ENCODE measurements around the gene COL8A2.

Gene COL8A2

GRCh38 chr1:36137226-36137625 lies 12.2 kb upstream of the COL8A2 start:
- TF ChIP-seq EZH2 (IDR thresholded peaks at IDR 0.05; ENCODE audit: borderline replicate concordance, low read length) (no peak), CTCF (IDR thresholded peaks at IDR 0.05; ENCODE audit: low read length) (no peak)
- H3K36me3 ChIP-seq (ENCODE audit: insufficient read depth, low read length), result peaks cover 42% of the 10 kb centered on the region
- H3F3A ChIP-seq (ENCODE audit: insufficient read depth, low read length), result no peaks in the 10 kb centered on the region
- H3K9ac ChIP-seq (ENCODE audit: low read length), result no peak overlapping the region
- no peaks in the 10 kb centered on the region for H3K4me1 ChIP-seq (ENCODE audit: insufficient read depth, low read length, severe bottlenecking)
- no peaks in the 10 kb centered on the region for H3K9me2 ChIP-seq (ENCODE audit: low read depth, low read length)
- H3K79me2 ChIP-seq (ENCODE audit: insufficient read depth, low read length), result peaks cover 3% of the 10 kb centered on the region; the same call in 1 of the 2 replicates
- no peak overlapping the region for H2AFZ ChIP-seq (ENCODE audit: low read length)
- no peak overlapping the region for H3K27ac ChIP-seq (ENCODE audit: low read depth, low read length, poor library complexity, severe bottlenecking)
- H3K4me3 ChIP-seq (ENCODE audit: low read depth, low read length, poor library complexity, severe bottlenecking), result no peak overlapping the region
- no peaks in the 10 kb centered on the region for H3K9me3 ChIP-seq (ENCODE audit: low read length)
- H3K27me3 ChIP-seq (ENCODE audit: insufficient read depth, low read length), result no peaks in the 10 kb centered on the region
- H3K4me2 ChIP-seq (ENCODE audit: low read length), result no peak overlapping the region
- H4K20me1 ChIP-seq (ENCODE audit: insufficient read depth, low read length), result no peaks in the 10 kb centered on the region

- H3K27me3 ChIP-seq (ENCODE audit: insufficient read depth, low read length), result no peaks in the 10 kb centered on the region
- no peak overlapping the region for H3K27ac ChIP-seq (ENCODE audit: low read depth, low read length, poor library complexity, severe bottlenecking)
- no peaks in the 10 kb centered on the region for H4K20me1 ChIP-seq (ENCODE audit: insufficient read depth, low read length)
- H3K9me3 ChIP-seq (ENCODE audit: low read length), result no peaks in the 10 kb centered on the region
- H3K36me3 ChIP-seq (ENCODE audit: insufficient read depth, low read length), result peaks cover 40% of the 10 kb centered on the region
- no peak overlapping the region for H3K9ac ChIP-seq (ENCODE audit: low read length)
- no peak overlapping the region for H3K4me2 ChIP-seq (ENCODE audit: low read length)
- H3K9me2 ChIP-seq (ENCODE audit: low read depth, low read length), result no peaks in the 10 kb centered on the region
- no peaks in the 10 kb centered on the region for H3F3A ChIP-seq (ENCODE audit: insufficient read depth, low read length)
- no peak overlapping the region for H3K4me3 ChIP-seq (ENCODE audit: low read depth, low read length, poor library complexity, severe bottlenecking)
- H3K4me1 ChIP-seq (ENCODE audit: insufficient read depth, low read length, severe bottlenecking), result no peaks in the 10 kb centered on the region
- no peaks in the 10 kb centered on the region for H3K79me2 ChIP-seq (ENCODE audit: insufficient read depth, low read length)
- TF ChIP-seq CTCF (IDR thresholded peaks at IDR 0.05; ENCODE audit: low read length) (no peak), EZH2 (IDR thresholded peaks at IDR 0.05; ENCODE audit: borderline replicate concordance, low read length) (no peak)
- no peak overlapping the region for H2AFZ ChIP-seq (ENCODE audit: low read length)
Observed at GRCh38 chr1:36136535-36136934, 11.5 kb upstream of the COL8A2 start.

- H3K9ac ChIP-seq (ENCODE audit: low read length), result no peak overlapping the region
- TF ChIP-seq EZH2 (IDR thresholded peaks at IDR 0.05; ENCODE audit: borderline replicate concordance, low read length) (no peak), CTCF (IDR thresholded peaks at IDR 0.05; ENCODE audit: low read length) (no peak)
- H2AFZ ChIP-seq (ENCODE audit: low read length), result no peak overlapping the region
- H3K4me1 ChIP-seq (ENCODE audit: insufficient read depth, low read length, severe bottlenecking), result no peaks in the 10 kb centered on the region
- no peaks in the 10 kb centered on the region for H3K9me2 ChIP-seq (ENCODE audit: low read depth, low read length)
- no peaks in the 10 kb centered on the region for H3F3A ChIP-seq (ENCODE audit: insufficient read depth, low read length)
- H3K4me3 ChIP-seq (ENCODE audit: low read depth, low read length, poor library complexity, severe bottlenecking), result no peak overlapping the region
- no peaks in the 10 kb centered on the region for H4K20me1 ChIP-seq (ENCODE audit: insufficient read depth, low read length)
- no peak overlapping the region for H3K27ac ChIP-seq (ENCODE audit: low read depth, low read length, poor library complexity, severe bottlenecking)
- H3K36me3 ChIP-seq (ENCODE audit: insufficient read depth, low read length), result peaks cover 40% of the 10 kb centered on the region
- H3K4me2 ChIP-seq (ENCODE audit: low read length), result no peak overlapping the region
- H3K27me3 ChIP-seq (ENCODE audit: insufficient read depth, low read length), result no peaks in the 10 kb centered on the region
- no peaks in the 10 kb centered on the region for H3K79me2 ChIP-seq (ENCODE audit: insufficient read depth, low read length)
- no peaks in the 10 kb centered on the region for H3K9me3 ChIP-seq (ENCODE audit: low read length)
Observed at GRCh38 chr1:36135796-36136195, 10.8 kb upstream of the COL8A2 start.

Measured in OCI-LY1 (cell line).